Measurements from ENCODE around the gene ANXA2. TPM values are rescaled to one million over a fixed set of nuclear protein-coding genes. Genes with fewer than 3 reads are reported as not detected.

ANXA2 gene
- polyA plus RNA-seq, 1 of the 3 experiments (the other 2 are of a cell fraction): 4,669 TPM

GRCh38 chr15:60419753-60420152 is 22.0 kb upstream of the ANXA2 start:
- ChIA-PET CTCF (no interaction called here), POLR2A (no interaction called here)
- Histone ChIP-seq H3K9ac (no peak overlapping the region), H3K4me3 (ENCODE audit: low read depth in 2 of 2, low read length in 1 of 2) (no peak overlapping the region), H3K27ac (ENCODE audit: low read depth in 2 of 2, low read length in 1 of 2) (no peak overlapping the region), H3K9me2 (no peaks in the 10 kb centered on the region), H3K4me2 (no peak overlapping the region), H3K27me3 (ENCODE audit: insufficient read depth) (no peaks in the 10 kb centered on the region), H3K4me1 (ENCODE audit: control insufficient read depth in 1 of 2, insufficient read depth in 2 of 2, low read depth in 1 of 2, low read length in 1 of 2) (peaks cover 0 to 33% of the 10 kb centered on the region in 2 experiments; a peak in 3 of 4 replicates), H3K9me3 (no peaks in the 10 kb centered on the region), H3F3A (replicated peaks; ENCODE audit: insufficient read depth) (peaks cover 29% of the 10 kb centered on the region), H4K20me1 (ENCODE audit: insufficient read depth) (no peaks in the 10 kb centered on the region), H3K36me3 (replicated peaks in 1 of 2; ENCODE audit: control insufficient read depth in 1 of 2, insufficient read depth in 2 of 2, low read length in 1 of 2) (no peaks in the 10 kb centered on the region), H3K79me2 (ENCODE audit: insufficient read depth) (peaks cover 21% of the 10 kb centered on the region), H2AFZ (ENCODE audit: low read depth) (no peak overlapping the region)
- TF ChIP-seq FOXJ3 (CRISPR knock-in tag; IDR thresholded peaks at IDR 0.05) (no peak), PBX3 (IDR thresholded peaks at IDR 0.05) (no peak)
- 70% methylated on average over 2 of the region's 2 CpGs for WGBS (ENCODE audit: low lambda C conversion rate)
- DNase-seq: no peak

DNA sequence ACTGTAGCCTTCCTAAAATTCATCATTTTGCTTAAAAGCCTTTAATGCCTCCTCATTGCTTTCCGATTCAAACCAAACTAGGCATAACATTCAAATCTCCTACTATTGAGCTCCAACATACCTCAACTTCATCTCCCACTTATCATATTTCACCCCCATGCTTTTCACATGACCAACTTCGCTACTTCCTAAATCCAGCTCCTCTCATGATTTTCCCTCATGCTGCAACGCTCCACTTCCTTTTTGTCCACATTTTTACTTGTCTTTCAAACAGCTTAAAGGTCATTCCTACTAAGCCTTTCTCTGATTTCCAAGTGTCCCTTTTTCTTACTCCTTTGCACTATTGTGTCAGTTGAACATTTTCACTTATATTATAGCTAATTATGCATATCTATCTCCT is 20.3 kb upstream of the ANXA2 start:
- Histone ChIP-seq H3K36me3 (replicated peaks in 1 of 2; ENCODE audit: control insufficient read depth in 1 of 2, insufficient read depth in 2 of 2, low read length in 1 of 2) (no peaks in the 10 kb centered on the region), H3K4me2 (no peak overlapping the region), H3K4me3 (ENCODE audit: low read depth in 2 of 2, low read length in 1 of 2) (no peak overlapping the region), H2AFZ (ENCODE audit: low read depth) (no peak overlapping the region), H3K27me3 (ENCODE audit: insufficient read depth) (no peaks in the 10 kb centered on the region), H3K4me1 (ENCODE audit: control insufficient read depth in 1 of 2, insufficient read depth in 2 of 2, low read depth in 1 of 2, low read length in 1 of 2) (peaks cover 0 to 40% of the 10 kb centered on the region in 2 experiments; a peak in 2 of 4 replicates), H3F3A (replicated peaks; ENCODE audit: insufficient read depth) (peaks cover 37% of the 10 kb centered on the region), H4K20me1 (ENCODE audit: insufficient read depth) (no peaks in the 10 kb centered on the region), H3K79me2 (ENCODE audit: insufficient read depth) (peaks cover 18% of the 10 kb centered on the region), H3K9me3 (no peaks in the 10 kb centered on the region), H3K9ac (no peak overlapping the region), H3K27ac (ENCODE audit: low read depth in 2 of 2, low read length in 1 of 2) (no peak overlapping the region), H3K9me2 (no peaks in the 10 kb centered on the region)
- 94% methylated on average over 3 of the region's 3 CpGs for WGBS (ENCODE audit: low lambda C conversion rate)
- CTCF ChIA-PET: interaction anchor here (0.9 to 1.1 kb wide), 3 partner anchors 11 to 59 kb away, joined by 3 read pairs; no protein-coding TSS in a partner anchor
- DNase-seq: no peak
- POLR2A ChIA-PET: no interaction called here
- TF ChIP-seq YY1 (IDR thresholded peaks at IDR 0.05; ENCODE audit: low read depth): no peak
- no peak for TF ChIP-seq EZH2phosphoT487 (IDR thresholded peaks at IDR 0.05; ENCODE audit: borderline replicate concordance, low read depth)
- no peak for TF ChIP-seq MAX (IDR thresholded peaks at IDR 0.05; ENCODE audit: low read depth)
- TF ChIP-seq, protein P1, sequence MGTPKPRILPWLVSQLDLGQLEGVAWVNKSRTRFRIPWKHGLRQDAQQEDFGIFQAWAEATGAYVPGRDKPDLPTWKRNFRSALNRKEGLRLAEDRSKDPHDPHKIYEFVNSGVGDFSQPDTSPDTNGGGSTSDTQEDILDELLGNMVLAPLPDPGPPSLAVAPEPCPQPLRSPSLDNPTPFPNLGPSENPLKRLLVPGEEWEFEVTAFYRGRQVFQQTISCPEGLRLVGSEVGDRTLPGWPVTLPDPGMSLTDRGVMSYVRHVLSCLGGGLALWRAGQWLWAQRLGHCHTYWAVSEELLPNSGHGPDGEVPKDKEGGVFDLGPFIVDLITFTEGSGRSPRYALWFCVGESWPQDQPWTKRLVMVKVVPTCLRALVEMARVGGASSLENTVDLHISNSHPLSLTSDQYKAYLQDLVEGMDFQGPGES (IDR thresholded peaks at IDR 0.05; ENCODE audit: low read depth, low read length): no peak
- no peak for TF ChIP-seq ELF1 (IDR thresholded peaks at IDR 0.05)
- no peak for TF ChIP-seq RFX5 (IDR thresholded peaks at IDR 0.05; ENCODE audit: low read length)
- no peak for TF ChIP-seq TAF1 (IDR thresholded peaks at IDR 0.05; ENCODE audit: borderline replicate concordance, low read depth, low read length)
- no peak for TF ChIP-seq NRF1 (IDR thresholded peaks at IDR 0.05; ENCODE audit: low read depth, low read length)
- TF ChIP-seq POLR2AphosphoS5 (IDR thresholded peaks at IDR 0.05; ENCODE audit: low read depth, low read length): no peak
- TF ChIP-seq TEAD4 (IDR thresholded peaks at IDR 0.05; ENCODE audit: borderline replicate concordance, insufficient read depth): no peak
- TF ChIP-seq TCF12 (IDR thresholded peaks at IDR 0.05): no peak
- TF ChIP-seq REST (IDR thresholded peaks at IDR 0.05; ENCODE audit: low read depth, low read length): no peak
- TF ChIP-seq, protein P2, sequence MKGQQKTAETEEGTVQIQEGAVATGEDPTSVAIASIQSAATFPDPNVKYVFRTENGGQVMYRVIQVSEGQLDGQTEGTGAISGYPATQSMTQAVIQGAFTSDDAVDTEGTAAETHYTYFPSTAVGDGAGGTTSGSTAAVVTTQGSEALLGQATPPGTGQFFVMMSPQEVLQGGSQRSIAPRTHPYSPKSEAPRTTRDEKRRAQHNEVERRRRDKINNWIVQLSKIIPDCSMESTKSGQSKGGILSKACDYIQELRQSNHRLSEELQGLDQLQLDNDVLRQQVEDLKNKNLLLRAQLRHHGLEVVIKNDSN (IDR thresholded peaks at IDR 0.05; ENCODE audit: borderline replicate concordance, low read depth): no peak
- no peak for TF ChIP-seq SMC3 (IDR thresholded peaks at IDR 0.05; ENCODE audit: low read depth, low read length)
- TF ChIP-seq GABPA (IDR thresholded peaks at IDR 0.05; ENCODE audit: low read depth): no peak
- TF ChIP-seq MEF2A (IDR thresholded peaks at IDR 0.05; ENCODE audit: borderline replicate concordance, low read depth): no peak
